Hypothalamus (tissue), 51 donors: ENCODE results near the gene MOBP.
"Not testable (repeated sequence)": the region's sequence is repeated elsewhere in the genome, so short reads cannot be mapped to it uniquely, and the experiment has no call there.

Experiments
- DNase-seq, 51 donors: peaks; one replicate each; lab custom pipeline; 2025; lab: John Stamatoyannopoulos, UW

The MOBP gene

GRCh38 chr3:39448506-39449233, 18.8 kb upstream of the MOBP start:
- DNase-seq: no peak

- no peak for DNase-seq
Measured at GRCh38 chr3:39449796-39450195, 17.7 kb upstream of the MOBP start.

GRCh38 chr3:39453134-39453533, 14.3 kb upstream of the MOBP start:
- DNase-seq: no peak

GRCh38 chr3:39453872-39454271, 13.6 kb upstream of the MOBP start:
- DNase-seq: not testable (repeated sequence)

GRCh38 chr3:39454591-39455217, 12.8 kb upstream of the MOBP start:
- no peak for DNase-seq

GRCh38 chr3:39456159-39456558, 11.3 kb upstream of the MOBP start:
- no peak for DNase-seq

GRCh38 chr3:39457361-39457760, 10.1 kb upstream of the MOBP start:
- DNase-seq: no peak

- not testable (repeated sequence) for DNase-seq
Measured at GRCh38 chr3:39458579-39458978, 8.9 kb upstream of the MOBP start.

- DNase-seq: peak in 29 of 51 donors; percentile 6 to 85 (median 57)
Measured at GRCh38 chr3:39460677-39461076, 6.8 kb upstream of the MOBP start.

- no peak for DNase-seq
Measured at GRCh38 chr3:39463269-39463668, 4.2 kb upstream of the MOBP start.

GRCh38 chr3:39466988-39467387, 492 bp upstream of the MOBP start:
- DNase-seq: peak in 3 of 51 donors; percentile 6 to 84 (median 48)

- DNase-seq: peak in 3 of 51 donors; percentile 18 to 78 (median 54)
Measured at GRCh38 chr3:39468108-39468436, 592 bp downstream of the MOBP start.

- no peak for DNase-seq
Measured at GRCh38 chr3:39469258-39469657, 1.8 kb downstream of the MOBP start.

- DNase-seq: peak in 7 of 51 donors; percentile 14 to 49 (median 19)
Measured at GRCh38 chr3:39469945-39470344, 2.5 kb downstream of the MOBP start.

- no peak for DNase-seq
Measured at GRCh38 chr3:39471652-39472051, 4.2 kb downstream of the MOBP start.

- DNase-seq: no peak
Measured at GRCh38 chr3:39473452-39474125, 6.1 kb downstream of the MOBP start.

GRCh38 chr3:39474126-39474515, 6.6 kb downstream of the MOBP start:
- no peak for DNase-seq

GRCh38 chr3:39476783-39477182, 9.3 kb downstream of the MOBP start:
- no peak for DNase-seq

- no peak for DNase-seq
Measured at GRCh38 chr3:39478226-39478625, 10.7 kb downstream of the MOBP start.

GRCh38 chr3:39479701-39480414, 12.4 kb downstream of the MOBP start:
- no peak for DNase-seq

GRCh38 chr3:39485547-39485946, 18.1 kb downstream of the MOBP start:
- DNase-seq: peak in 9 of 51 donors; percentile 14 to 50 (median 26)
